ENCODE measurements around the gene MAP4K1.
A peak's percentile ranks its signal among the peaks of the same experiment; 100 is the strongest.

The MAP4K1 gene

DNA sequence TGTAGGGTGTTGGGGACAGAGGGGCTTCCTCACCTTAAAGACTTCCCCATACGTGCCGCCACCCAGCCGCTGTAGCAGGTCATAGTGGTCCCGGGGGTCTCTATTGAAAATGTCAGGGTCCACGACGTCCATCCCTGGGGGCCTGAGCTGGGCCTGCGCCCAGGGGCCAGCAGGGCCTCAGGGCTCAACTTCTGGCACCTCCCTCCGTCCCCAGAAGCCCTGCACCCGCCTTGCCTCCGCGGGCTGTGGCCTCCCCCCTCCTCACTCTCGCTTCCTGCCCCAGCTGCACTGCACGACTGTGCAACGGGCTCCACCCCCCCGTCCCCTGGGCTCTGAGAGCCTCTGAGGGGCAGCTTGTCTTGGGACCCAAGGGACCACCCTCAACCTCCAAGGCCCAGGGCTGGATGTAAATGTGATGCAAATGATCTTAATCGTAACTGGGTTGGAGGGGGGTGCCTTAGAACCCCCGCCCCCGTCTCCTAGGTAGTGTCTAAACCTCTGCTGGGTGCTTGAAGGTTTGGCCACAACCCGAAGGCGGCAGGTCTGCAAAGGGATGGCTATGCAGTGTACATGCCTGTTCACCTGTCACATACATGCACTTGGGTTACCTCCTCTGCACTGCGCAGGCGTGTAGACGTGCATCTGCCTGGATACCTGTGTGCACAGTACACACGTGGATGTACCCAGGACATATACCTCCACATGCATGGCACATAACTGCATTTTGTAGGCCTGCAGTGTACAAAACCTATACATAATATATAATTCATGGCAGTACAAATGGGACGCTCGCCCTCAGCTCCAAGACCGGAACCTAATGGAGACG lies at the start of gene MAP4K1:
TSS of gene MAP4K1 (minus strand) at position 190 of the 826 bp plus-strand sequence. CDS start at position 132, 58 bp downstream.
- peak; percentile 85 for DNase-seq

DNA sequence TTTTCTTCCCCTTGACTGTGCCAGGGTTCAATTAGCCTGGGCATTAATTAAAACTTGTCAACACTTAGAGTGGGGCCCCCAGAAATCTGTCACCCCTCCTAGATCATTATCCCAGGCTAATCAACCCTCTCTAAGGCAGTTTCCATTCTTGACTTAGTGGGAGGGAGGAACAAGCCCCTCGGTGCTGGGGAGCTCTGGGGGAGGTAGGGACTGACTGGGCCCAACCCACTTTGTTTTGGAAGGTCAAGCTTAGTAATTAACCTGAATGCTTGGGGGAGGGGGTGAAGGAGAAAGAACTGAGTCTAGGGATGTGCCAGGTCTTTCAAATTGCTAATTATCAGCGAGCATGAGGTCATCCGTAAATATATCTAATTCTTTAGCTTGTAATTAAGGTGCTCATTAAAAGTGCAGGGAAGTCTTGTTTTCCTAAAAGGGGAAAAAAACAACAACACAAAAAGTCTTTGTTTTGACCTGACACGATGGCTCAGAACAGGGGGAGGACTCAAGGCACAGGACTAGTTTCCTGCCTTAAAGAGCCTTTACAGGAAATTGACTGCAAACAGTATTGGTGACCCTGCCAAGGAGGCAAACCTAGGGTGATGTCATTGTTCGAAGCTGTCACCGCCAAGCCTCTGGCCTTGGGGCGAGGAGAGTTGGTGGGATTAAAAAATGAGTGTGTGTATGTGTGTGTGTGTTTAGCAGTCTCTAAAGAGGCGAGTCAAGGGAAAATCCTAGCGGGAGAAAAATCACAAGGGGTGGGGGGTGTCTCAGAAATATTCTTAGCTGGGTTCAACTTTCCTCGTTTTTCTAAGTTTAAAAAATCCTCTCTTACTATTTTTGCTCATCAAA lies 49.1 kb upstream of the MAP4K1 start:
- DNase-seq = no peak

DNA sequence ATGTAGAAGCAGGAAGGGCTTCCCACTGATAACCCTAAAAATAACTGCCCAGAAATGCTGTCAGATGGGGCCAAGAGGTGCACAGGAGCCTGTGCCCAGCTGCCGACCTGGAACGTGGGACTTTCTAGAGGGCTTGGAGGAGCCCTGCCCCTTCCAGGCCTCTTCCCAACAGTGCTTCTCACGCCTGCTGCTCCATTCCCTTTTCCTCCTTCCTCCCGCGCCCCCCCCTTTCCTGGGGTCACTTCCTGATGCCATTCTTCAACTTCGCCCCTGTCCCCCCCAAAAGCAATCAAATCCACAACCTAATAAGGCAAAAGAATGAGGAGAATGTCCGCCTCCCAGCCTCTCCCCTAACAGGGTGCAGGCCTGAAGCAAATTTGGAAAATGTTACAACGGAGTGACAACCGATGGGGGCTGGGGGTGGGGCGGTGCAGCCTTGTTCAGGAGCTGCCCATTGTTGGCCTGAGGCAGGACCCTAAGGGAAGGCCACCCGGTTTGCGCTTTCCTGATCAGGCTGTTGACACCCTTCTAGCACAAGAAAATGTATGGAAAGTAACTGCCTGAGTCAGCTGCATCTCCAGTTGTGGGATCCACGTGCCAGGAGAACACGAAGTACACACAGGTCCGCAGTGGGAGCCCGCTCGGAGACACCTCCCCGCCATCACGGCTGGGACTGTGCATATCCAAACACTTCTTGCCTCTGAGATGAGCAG lies 48.4 kb upstream of the MAP4K1 start:
- DNase-seq = no peak

DNA sequence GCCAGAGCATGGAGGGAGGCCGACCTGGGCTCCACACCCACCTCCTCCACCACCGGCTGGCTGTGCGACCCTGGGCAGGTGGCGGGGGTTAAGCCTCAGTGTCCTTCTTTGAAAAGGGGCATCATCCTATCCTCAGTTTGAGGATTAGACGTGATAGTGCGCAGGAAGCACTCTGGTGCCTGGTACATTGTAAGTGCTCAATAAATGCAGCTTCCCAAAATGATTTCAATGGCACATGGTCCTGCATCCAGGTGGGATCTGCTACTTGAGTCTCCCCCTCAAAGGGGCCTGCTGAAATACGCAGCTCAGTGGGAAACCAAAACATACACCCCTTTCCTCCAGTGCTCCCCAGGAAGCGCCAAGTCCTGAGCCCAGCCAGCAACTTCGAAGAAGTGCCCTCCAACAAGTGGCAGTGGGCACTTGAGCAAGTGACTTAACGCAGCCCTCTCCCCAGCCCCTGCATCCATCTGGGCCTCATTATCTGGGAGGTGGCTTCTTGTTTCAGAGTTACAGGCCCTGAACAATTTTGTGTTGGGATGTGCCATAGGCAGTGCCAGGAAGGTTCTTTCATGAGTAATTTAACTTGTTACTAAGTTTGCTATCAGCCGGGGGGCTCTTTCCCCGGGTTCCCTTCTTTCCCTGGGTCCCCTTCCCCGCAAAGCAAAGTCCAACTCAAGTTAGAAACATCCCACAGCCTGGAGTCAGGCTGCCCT lies 47.6 kb upstream of the MAP4K1 start:
- no peak for DNase-seq

DNA sequence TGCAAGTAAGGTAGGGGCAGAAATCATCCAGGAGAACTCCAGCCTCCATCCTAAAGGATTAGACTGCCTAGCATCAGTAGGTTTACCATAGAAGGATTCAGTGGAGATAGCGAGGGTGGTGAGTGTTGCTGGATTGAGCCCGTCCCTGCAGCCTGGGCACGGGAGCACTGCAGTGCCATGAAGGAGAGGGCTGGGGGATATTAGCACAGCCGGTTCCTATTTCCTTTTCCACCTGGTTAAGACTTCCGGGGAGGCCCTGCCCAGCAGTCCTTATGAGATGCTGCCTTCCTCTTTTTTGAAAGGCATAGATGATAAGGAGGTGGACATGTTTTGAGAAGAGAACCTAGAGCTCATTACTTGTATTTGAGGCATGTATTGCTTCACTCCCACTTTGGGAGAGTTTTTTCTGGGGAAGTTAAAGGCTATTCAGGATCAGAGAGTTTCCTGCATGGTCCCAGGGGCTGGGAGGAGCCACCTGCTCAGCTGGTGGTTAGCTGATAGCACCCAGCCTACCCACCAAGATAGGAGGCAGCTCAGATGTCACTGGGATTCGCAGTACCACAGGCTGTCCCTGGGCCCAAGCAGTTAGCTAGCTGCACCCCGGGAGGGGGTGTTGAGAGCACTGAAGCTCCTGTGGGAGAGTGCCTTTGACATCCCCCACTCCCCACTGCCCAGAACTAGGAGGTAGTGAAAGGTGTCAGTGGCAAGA lies 46.9 kb upstream of the MAP4K1 start:
- no peak for DNase-seq

DNA sequence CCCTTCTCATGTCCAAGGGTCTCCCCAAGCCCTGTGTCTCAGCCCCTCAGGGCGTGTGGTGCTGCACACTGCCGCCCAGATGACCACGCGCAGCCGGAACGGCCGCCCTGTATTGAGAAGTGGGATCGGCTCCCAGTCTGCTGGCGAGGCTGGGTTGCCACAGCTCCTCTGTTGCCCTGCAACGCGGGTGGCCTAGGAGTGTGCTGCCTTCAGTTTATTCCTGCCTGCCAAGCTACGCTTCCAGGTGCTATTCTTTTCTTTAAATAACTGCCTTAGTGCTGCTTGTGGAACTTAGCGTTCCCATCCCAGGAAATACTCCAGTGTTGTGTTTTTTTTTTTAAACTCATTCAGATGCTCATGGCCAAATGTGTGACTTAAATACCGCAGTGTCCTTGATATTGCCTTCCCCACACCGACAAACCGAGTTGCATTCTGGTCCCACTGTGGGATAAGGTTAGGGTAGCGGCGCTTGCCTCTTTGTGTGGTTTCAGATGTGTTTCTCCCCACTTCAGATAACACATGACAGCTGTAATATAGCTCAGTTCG lies 46.3 kb upstream of the MAP4K1 start:
- no peak for DNase-seq

DNA sequence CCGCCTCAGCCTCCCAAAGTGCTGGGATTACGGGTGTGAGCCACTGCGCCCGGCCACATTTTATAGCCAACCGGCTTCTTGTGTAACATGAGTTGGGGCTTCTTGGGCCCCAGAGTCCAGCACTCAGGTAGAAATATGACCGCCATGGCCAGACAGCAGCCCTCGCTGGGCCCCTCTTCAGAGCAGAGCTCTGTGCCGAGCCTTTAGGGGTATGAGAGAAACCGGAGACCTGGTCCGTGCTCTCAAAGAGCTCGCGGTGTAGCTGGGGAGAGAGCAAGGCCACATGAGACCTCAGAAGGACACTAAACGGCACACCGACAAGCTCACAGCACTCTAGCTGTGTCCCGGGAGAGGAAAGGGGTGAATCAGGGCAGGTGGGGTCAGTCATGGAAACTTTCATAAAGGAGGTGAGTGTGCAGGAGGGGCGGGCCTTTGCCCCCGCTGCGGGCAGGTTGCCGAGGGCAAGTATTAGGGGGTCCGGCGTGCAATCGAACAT lies 45.5 kb upstream of the MAP4K1 start:
- no peak for DNase-seq

DNA sequence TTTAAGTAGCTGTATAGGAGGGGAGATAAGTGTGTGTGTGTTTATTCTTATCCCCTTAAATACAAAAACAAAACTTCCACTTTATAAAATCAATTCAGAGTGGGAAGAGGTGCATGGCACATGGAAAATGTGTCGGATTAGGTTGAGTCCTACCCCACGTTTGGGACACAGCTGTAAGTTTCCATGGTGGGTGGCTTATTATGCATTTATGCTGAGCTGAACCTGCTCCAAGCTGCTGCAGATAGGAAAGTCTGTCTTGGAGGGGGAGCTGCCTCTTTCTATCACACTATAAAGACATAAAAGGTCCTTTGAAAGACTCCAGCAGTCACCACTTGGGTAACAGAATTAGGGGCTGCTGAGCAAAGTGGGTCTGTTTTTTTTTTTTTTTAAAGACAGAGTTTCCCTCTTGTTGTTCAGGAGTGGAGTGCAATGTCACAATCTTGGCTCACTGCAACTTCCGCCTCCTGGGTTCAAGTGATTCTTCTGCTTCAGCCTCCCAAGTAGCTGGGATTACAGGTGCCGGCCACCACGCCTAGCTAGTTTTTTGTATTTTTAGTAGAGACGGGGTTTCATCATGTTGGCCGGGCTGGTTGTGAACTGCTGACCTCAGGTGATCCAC lies 44.9 kb upstream of the MAP4K1 start:
- DNase-seq = no peak

DNA sequence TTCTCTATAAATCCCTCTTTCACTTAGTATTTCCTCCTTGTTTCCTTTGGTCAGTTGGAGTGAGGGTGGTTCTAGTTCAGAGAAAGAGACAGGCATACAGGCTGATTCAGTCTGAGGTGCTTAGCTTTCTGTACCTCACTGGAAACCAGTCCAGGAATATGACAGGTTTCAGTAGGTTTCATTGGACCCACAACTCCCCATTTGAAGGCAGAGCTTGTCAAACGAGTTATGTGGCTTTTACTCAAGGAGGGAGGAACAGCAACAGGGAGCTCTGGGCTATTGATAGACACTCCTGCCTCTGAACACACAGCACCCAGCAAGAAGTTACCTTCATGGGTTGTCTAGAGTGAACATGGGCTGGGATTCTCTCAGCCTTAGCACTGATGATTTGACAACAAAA lies 44.2 kb upstream of the MAP4K1 start:
- DNase-seq = no peak

DNA sequence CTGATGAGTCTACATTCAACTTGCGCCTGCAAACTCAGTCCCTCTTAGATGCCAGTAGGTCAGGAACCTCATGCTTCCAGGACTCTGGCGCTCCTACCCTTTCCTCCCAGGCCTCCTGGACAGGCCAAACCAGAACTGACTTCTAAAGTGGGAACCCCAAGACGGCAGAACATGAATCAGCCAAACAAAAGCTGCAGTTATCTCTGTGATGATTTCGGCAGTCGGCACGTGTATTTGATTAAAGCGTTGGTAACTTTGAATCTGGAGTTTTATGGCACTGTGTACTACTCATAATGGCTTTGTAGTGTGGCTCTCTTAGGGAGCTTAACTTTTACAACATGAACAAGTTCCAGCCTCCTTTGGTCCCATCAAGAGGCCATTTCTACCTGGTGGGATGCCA lies 43.4 kb upstream of the MAP4K1 start:
- no peak for DNase-seq

DNA sequence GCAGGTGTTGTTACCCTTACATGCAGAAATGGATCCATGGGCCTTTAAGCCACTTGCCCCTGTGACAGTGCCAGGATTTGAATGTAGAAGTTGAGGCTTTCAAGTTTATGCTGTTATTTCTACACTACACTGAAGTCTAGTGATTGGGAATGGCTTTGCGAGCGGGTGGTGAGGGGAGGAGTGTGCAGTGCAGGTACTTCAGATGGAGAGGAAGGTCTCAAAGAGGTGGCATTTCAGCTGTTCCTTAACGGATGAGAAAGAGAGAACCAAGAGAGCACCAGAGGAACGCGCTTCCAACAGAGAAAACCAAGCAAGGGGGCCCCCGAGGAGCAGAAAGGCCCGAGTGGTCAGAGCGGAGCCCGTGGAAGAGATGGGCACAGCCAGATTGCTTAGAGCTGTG lies 43.0 kb upstream of the MAP4K1 start:
- DNase-seq = no peak

DNA sequence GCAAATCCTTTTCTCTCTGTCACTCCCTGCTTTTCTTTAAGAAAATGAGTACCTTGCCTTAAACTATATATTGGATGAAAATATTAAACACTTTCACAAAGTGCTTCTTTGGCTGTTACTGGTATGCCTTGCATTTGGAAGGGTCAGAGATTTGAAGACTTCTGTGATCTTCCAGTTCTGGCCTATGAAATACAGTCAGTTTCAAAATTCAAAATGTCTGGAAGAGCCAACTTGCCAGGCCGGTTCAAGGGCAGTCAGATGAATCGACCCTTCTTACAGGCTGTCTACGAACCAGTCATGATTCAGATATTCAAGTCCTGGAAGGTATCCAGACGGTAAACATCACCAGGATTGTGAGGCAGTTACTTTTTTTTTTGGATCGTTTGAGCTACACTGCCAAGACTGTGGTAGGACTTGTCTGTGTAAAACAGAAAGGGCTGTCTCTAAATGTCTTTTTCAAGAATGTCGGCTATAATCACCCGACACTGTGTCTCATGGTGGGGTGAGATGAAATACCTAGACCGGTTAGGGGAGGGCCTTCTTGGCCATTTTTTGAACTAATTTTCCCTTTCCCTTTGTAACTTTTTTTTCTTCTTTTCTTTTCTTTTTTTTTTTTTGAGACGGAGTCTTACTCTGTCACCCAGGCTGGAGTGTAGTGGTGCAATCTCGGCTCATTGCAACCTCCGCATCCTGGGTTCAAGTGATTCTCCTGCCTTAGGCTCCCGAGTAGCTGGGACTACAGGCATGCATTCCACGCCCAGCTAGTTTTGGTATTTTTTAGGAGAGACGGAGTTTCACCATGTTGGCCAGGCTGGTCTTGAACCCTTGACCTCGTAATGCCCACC lies 40.9 kb upstream of the MAP4K1 start:
- DNase-seq = no peak

DNA sequence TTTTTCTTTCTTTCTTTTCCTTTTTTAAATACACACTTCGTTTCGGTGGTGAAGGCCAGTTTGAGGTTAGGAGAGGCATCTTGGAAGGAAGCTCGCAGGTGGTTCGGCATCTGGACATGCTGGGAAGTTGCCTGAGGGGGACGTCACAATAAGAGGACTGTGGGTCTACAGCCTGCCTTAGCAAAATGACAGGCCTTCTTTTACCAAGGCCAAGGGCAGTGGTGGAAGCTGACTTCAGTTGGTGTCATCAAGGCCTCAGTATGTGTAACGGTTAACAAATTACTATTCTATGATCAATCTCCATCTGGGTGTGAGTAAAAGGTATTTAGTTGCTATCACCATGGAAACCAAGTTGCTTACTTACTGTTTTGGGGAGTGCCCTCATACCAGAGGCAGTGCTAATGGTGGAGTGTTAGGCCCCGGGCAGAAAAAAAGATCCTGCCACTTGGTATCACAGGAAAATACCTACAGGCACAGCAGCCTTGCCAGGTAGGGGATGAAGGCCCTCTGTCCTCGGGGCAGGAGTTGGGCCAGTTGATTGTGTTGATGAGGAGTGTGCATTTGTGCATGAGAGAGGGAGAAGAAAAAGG lies 40.0 kb upstream of the MAP4K1 start:
- no peak for DNase-seq

DNA sequence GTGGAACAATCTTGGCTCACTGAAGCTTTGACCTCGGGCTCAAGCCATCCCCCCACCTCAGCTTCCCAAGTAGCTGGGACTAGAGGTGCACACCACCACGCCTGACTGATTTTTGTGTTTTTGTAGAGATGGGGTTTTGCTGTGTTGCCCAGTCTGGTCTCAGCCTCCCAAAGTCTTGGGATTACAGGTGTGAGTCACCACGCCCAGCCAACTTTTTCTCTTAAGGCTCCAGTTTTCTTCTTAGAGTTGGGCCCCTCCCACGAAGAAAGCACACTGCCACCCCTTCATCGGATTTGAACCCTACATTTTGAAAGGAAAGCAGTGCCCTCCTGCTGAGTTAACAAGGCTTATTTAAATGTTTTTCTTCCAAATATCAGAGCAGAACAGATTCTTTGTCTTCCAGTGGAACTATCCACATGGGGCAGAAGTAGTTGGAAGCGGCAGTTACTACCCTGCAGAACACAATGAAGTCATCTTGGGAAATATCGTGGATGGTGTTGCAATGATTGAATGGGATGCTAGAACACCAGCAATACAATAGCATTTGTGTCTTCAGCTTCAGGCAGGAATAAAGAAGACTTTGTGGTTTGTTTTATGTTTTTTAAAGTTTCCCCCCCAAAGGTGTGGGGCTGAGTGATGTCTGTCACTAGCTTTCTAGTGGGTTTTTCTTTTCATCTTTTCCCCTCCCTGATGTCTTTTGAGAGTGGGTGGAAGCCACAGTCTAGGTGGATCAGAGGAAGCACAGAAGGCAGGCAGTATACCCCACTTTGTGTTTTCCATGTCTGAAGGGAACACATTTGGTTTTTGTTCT lies 38.6 kb upstream of the MAP4K1 start:
- DNase-seq = no peak

DNA sequence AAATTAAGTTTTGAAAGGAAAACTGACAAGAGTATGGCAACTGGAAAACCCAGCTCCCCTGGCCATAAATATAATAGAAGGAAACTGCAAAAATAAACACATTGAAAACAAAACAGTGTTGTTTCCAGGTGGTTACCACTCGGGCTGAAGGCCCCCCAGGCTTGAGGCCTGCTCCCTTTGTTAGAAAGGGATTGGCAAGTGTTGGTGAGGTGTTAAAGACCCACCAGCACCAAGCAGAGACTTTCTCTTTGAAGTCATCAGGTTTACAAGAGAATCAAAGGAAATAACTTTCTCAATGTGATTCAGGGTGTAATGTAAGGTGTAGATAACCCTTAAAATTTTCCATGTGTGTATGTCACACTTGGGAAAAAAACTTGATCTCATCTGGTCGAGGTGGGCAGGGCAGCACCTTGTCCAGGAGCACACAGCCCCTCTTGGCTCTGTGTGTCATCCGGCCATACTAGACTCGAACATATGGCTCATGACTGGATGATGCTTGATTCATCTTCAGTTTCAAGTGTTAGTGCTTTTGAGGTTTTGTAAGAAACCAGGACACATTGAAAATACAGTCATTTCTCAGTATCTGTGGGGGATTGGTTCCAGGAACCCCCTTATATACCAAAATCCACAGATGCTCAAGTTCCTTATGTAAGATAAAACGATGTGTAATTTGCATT lies 37.5 kb upstream of the MAP4K1 start:
- DNase-seq = peak; percentile 72

DNA sequence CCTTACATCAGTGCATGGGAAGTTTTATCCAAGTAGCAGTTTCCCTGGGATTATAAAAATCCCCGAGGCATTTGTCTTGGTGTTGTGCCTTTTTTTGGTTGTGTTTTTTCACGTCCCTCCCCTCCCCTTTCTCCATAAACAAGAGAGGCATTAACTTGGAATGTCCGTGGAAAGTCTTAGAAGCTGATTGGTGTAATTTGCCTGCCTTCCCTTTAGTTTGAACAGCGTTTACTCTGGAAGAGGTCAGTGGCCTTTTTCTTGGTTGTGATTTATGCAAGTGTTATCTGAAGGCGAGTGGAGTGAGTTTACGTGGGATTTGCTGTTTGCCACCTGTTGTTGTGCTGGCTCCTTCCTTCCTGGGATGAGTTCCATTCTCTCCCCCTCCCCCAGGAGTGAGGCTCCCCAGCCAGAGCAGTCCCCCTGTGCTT lies 36.9 kb upstream of the MAP4K1 start:
- no peak for DNase-seq

DNA sequence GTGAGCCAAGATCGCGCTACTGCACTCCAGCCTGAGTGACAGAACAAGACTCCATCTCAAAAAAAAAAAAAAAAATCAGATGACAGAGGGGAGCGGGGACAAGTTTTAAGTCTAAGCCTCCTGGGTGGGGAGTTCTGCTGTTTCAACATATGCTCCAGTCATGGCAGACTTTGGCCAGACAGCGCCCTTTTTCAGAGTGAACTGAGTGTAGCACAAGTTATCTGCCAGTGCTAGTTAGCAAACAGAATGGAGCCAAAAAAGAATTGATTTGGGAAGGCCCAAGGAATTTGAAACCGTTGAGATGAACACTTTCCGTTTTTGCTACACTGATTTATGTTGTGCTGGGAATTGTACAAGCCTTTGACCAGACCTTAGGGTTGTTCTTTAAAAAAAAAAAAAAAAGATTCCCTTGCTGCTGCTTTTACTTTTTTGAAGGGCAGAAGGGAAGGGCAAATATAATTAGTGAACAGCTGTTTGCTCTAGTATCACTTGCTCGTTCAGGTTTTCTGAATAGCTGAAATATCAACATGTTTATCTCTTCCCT lies 35.3 kb upstream of the MAP4K1 start:
- DNase-seq = no peak
